GM18505 (cell line): ENCODE measurements around the gene SGK1.
"Not testable (repeated sequence)": the region's sequence is repeated elsewhere in the genome, so short reads cannot be mapped to it uniquely, and the experiment has no call there.

ENCODE experiments used
- ATAC-seq: cut with Tn5 transposase; IDR thresholded peaks from one replicate; pipeline ENCODE4 v1.9.1; 2021; ENCODE audit not compliant: unreplicated experiment
- POLR2A ChIP-seq: IDR thresholded peaks from 4 replicates; pipeline ENCODE4 v1.6.1; 2011; ENCODE audit warnings: borderline replicate concordance; ENCODE audit not compliant: insufficient read depth, insufficient read length; ENCODE audit errors: extremely low read depth

The SGK1 gene

GRCh38 chr6:134185277-134185676 is 132.6 kb downstream of the SGK1 start:
- TF ChIP-seq POLR2A, result no peak
- no peak for ATAC-seq

- no peak for TF ChIP-seq POLR2A
These were observed 134.1 kb downstream of the SGK1 start for GRCh38 chr6:134183844-134184243.

GRCh38 chr6:134182528-134182927 is 135.4 kb downstream of the SGK1 start:
- ATAC-seq, result no peak
- TF ChIP-seq POLR2A, result no peak

More at GRCh38 chr6:134183844-134184243, 134.1 kb downstream of the SGK1 start:
- ATAC-seq, result no peak

- ATAC-seq, result not testable (repeated sequence)
These were observed 136.2 kb downstream of the SGK1 start for GRCh38 chr6:134181726-134182125.

GRCh38 chr6:134181251-134181650 is 136.7 kb downstream of the SGK1 start:
- not testable (repeated sequence) for ATAC-seq

- not testable (repeated sequence) for ATAC-seq
These were observed 137.4 kb downstream of the SGK1 start for GRCh38 chr6:134180540-134180939.

- no peak for TF ChIP-seq POLR2A
- ATAC-seq, result no peak
These were observed 139.5 kb downstream of the SGK1 start for GRCh38 chr6:134178161-134179044.

- ATAC-seq, result no peak
- no peak for TF ChIP-seq POLR2A
These were observed 140.2 kb downstream of the SGK1 start for GRCh38 chr6:134177753-134178160.

- no peak for TF ChIP-seq POLR2A
- no peak for ATAC-seq
These were observed 140.7 kb downstream of the SGK1 start for GRCh38 chr6:134177236-134177635.

GRCh38 chr6:134176264-134176975 is 141.5 kb downstream of the SGK1 start:
- ATAC-seq, result no peak
- TF ChIP-seq POLR2A, result no peak

- TF ChIP-seq POLR2A, result no peak
- no peak for ATAC-seq
These were observed 142.2 kb downstream of the SGK1 start for GRCh38 chr6:134175532-134176263.

GRCh38 chr6:134174672-134175531 is 143.0 kb downstream of the SGK1 start:
- peak; percentile 74 for ATAC-seq
- TF ChIP-seq POLR2A, result peak; percentile 94
